Stimulated activated CD4-positive, alpha-beta T cell treated with anti-CD3 and anti-CD28 coated beads, TNF-alpha, amount 100 ng/mL, for 1 hour (primary cell): ENCODE measurements around the gene ITGAD.

Experiments used
- DNase-seq, 3 donors: peaks; one replicate each; pipeline ENCODE4 v3.0.0-alpha.2; 2020; ENCODE audit warnings: low read depth in 3 of 3, low spot score in 1 of 3

ITGAD gene

DNA sequence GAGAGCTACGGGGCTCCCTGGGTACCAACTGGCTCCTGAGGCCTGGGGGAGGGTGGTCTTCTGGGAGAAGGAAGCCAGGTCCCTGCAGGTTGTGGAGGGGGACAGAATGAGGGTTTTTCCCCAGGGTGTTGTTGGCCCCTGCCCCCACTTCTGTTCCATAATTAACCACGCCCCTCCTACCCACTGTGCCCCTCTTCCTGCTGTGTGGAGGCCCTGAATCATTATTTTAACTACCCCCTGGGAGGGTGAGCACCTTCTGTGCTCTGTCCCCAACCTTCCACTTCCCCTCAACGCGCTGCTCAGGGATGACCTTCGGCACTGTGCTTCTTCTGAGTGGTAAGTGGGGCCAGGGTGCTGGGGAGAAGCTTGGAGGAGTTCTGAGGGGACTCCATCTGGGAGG is at the start of gene ITGAD:
ITGAD (plus strand) TSS at position 280 of the 400 bp plus-strand sequence; CDS start at position 306, 26 bp downstream.
- no peak for DNase-seq

GRCh38 chr16:31344712-31345111 is 48.4 kb upstream of the ITGAD start:
- no peak for DNase-seq

DNA sequence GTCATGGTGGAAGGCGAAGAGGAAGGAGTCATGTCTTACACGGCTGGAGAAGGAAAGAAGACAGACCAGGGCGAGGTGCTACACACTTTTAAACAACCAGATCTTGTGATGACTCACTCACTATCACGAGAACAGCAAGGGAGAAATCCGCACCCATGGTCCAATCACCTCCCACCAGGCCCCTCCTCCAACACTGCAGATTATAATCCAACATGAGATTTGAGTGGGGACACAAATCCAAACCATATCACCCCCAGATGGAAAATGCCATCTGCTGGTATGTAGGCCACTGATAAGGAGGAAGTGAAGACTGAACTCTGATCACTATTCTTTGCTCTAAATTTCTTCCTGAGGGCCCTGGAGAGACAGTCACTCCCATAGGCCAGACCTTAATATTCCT is 45.7 kb upstream of the ITGAD start:
- no peak for DNase-seq

DNA sequence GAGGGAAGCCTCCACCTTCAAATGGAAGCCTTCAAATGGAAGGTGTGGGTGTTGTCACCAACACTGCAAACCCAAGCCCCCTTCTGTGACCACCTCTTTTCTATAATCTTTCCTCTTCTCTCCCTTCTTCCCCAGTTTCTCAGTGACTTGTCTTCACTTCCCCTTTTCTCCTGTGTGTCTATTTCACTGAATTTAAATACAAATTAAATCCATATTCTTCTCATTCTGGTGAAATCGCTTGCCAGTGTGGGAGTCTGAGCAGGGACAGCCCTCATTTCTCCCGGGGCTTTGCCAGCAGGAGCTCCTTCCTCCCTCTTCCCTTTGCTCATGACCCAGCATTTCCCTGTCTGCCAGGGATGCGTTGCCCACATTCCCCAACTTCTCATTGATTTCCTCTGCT is 44.6 kb upstream of the ITGAD start:
- no peak for DNase-seq

DNA sequence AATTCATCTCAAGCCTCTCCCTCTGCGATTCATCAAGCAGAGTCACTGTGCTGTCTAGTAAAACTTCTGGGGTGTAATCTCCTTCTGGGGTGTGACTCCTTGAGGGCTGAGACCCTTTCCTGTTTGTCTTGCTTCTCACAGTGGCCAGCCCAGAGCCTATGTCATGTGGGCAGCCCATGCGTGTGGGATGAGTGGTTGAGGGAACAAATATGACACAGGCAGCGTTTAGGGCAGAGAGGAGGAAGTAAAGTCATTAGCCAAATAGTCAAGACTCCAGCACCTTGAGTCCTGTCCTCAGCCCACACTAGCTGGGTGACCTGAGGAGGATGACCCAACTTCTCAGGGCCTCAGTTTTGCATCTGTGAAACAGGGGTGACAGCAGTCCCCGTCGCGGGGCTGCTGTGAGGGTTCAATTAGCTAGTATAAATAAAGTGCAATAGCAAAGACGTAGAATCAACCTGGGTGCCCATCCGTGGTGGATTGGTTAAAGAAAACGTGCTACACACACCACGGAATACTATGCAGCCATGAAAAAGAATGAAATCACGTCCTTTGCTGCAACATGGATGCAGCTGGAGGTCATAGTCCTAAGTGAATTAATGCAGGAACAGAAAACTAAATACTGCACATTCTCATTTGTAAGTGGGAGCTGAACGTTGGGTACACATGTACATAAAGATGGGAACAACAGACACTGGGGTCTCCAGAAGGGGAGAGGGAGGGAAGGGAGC is 42.7 kb upstream of the ITGAD start:
- no peak for DNase-seq

- no peak for DNase-seq
These were observed 41.7 kb upstream of the ITGAD start for GRCh38 chr16:31351246-31351941.

DNA sequence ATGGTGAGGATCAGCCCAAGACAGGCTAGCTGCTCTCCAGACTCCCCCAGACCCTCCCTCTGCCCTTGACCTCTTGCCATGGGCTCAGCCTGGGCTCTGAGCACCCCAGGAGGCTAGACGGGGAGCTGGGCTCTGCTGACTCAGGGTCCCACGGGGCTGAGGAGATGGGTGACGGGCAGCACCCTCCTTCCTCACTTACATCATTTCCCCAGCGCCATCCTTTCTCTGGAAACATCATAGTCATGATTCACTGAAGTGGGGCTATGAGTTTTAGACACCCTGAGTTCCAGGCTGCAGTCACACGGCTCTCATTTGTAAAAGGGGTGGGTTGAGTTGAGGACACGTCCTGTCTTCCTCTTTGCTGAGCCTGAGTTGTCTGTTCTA is 41.2 kb upstream of the ITGAD start:
- no peak for DNase-seq

GRCh38 chr16:31352376-31353115 is 40.6 kb upstream of the ITGAD start:
- DNase-seq, result no peak

DNA sequence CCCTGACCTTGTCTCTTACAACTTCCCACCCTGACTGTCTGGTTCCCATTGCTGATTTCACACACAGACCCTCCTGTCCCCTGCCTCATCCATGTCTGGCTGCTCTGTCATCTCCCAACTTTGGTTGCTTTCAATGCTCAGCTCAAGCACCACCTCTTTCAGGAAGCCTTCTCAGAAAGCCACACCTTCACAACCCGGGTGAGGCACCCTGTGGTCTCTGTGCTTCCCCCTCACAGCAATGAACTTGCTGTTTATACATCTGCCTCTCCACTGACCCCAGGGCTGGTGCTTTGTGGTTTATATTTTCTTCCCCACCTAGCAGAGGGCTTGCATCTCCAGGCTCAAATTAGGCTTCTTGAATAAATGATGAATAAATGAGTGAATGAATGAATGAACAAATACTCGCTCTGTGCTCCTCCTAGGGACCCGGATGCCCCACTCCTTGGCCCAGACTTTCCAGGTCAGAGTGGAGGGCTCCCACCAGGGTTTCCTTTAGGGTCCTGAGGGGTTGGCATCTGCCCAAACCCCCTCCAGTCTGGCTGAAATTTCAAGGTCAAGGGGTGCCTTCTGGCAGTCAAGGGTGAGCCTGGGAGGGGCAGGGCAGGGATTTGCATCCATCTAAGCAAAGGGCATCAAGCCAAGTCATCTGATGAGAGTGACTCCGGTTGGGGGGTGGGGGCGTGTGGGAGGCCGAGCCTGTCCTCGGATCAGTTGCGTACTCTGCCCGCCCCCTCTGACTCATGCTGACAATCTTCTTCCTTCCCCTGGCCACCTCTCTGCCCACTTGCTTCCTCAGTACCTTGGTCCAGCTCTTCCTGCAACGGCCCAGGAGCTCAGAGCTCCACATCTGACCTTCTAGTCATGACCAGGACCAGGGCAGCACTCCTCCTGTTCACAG is 38.5 kb upstream of the ITGAD start, which contains the start of gene ITGAX:
ITGAX (plus strand) TSS at position 783 of the 898 bp plus-strand sequence; CDS start at position 862, 79 bp downstream.
- DNase-seq, result peak in 1 of 3 donors; percentile 12

GRCh38 chr16:31355431-31356100 is 37.6 kb upstream of the ITGAD start:
- DNase-seq, result no peak

DNA sequence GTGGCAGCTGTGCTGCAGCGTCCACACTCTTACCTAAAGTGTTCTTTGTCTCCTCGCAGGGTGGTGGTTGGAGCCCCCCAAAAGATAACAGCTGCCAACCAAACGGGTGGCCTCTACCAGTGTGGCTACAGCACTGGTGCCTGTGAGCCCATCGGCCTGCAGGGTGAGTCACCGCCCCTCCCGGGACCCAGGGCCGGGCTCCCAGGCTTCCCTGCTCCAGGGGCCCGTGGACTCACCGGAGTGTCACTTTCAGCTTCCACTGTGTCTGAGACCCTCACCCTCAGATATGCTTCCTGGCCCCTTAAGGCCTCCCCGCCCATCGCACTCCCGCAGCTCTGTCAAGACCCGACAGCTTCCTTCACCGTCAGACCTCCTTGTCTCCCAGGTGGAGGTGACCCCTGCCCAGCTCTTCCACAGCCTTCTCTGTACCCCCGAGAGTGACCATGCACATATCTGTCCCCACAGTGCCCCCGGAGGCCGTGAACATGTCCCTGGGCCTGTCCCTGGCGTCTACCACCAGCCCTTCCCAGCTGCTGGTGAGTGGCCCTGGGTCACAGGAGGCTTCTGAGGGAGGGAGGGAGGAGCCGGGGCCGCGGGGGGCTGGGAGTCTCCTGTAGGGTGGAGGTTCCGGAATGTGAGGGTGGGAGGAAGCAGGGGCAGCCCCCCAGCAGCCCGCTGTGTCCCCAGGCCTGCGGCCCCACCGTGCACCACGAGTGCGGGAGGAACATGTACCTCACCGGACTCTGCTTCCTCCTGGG is 36.4 kb upstream of the ITGAD start:
- no peak for DNase-seq

GRCh38 chr16:31357324-31358109 is 35.6 kb upstream of the ITGAD start:
- no peak for DNase-seq

- DNase-seq, result no peak
These were observed 32.9 kb upstream of the ITGAD start for GRCh38 chr16:31360251-31360650.

GRCh38 chr16:31361201-31362110 is 31.7 kb upstream of the ITGAD start:
- no peak for DNase-seq

DNA sequence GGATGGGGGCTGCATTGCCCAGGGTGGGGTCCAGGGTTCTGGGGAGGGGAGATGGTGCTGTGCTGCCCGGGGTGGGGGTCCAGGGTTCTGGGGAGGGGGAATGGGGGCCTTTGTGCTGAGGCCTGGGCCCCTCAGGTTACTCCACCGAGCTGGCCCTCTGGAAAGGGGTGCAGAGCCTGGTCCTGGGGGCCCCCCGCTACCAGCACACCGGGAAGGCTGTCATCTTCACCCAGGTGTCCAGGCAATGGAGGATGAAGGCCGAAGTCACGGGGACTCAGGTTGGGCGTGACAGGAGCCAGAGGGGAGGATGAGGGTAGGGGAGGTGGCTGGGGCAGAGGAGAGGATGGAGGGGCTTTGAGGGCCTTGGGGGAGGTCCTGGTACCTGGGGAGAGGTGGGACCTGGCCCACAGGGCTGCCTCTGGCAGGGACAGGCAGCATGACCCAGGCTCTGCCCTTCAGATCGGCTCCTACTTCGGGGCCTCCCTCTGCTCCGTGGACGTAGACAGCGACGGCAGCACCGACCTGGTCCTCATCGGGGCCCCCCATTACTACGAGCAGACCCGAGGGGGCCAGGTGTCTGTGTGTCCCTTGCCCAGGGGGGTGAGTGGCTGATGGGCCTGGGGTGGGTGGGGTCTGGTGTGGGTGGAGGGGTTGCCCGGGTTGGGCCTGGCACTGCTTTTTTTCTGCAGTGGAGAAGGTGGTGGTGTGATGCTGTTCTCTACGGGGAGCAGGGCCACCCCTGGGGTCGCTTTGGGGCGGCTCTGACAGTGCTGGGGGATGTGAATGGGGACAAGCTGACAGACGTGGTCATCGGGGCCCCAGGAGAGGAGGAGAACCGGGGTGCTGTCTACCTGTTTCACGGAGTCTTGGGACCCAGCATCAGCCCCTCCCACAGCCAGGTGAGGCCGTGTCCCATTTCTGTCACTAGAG is 30.4 kb upstream of the ITGAD start:
- DNase-seq, result no peak

GRCh38 chr16:31363721-31364120 is 29.4 kb upstream of the ITGAD start:
- DNase-seq, result no peak

GRCh38 chr16:31364421-31364820 is 28.7 kb upstream of the ITGAD start:
- no peak for DNase-seq
